Panc1 (cell line): ENCODE measurements around the gene MOXD1. TPM values are rescaled to one million over a fixed set of nuclear protein-coding genes. Genes with fewer than 3 reads are reported as not detected.

Experiments used
- ATAC-seq: fragments of 200-7000 bp; cut with Tn5 transposase; 2 replicates; pipeline ENCODE4 v1.9.1; 2020; ENCODE audit warnings: mild to moderate bottlenecking, moderate library complexity
- BruUV-seq: library from RNA; stranded (reverse); fragments of 400-500 nt; replicated peaks from 2 replicates; lab custom pipeline; 2021; lab: Mats Ljungman, UMichigan
- CTCF ChIA-PET: fragments of 300-600 bp; sonication (Branson Sonifier 250); formaldehyde crosslinking; loops from one replicate; lab custom pipeline; 2022; ENCODE audit warnings: antibody characterized with exemption; lab: Charles Lee
- POLR2A ChIA-PET: fragments of 300-600 bp; sonication (Branson Sonifier 250); formaldehyde crosslinking; loops from one replicate; lab custom pipeline; 2022; ENCODE audit warnings: antibody characterized with exemption; lab: Charles Lee
- DNase-seq: peaks from one replicate; pipeline ENCODE4 v3.0.0-alpha.2; 2010; ENCODE audit warnings: low read depth, low spot score
- H3K27ac ChIP-seq: 2 replicates; pipeline ENCODE4 v1.5.1; 2011; ENCODE audit warnings: mild to moderate bottlenecking, low read length, inconsistent platforms
- H3K27me3 ChIP-seq: fragments of 200-500 bp; sonication (Bioruptor generic); 2 replicates; pipeline ENCODE4 v1.6.0; 2014; ENCODE audit warnings: low read length, inconsistent platforms; ENCODE audit not compliant: control insufficient read depth, insufficient read depth
- H3K36me3 ChIP-seq: fragments of 200-500 bp; sonication (Bioruptor generic); 2 replicates; pipeline ENCODE4 v1.5.1; 2014; ENCODE audit warnings: inconsistent platforms, mild to moderate bottlenecking, low read length, moderate library complexity; ENCODE audit not compliant: control insufficient read depth, insufficient read depth
- H3K4me1 ChIP-seq: 2 replicates; pipeline ENCODE4 v1.5.1; 2011; ENCODE audit warnings: inconsistent platforms, mild to moderate bottlenecking, low read length, moderate library complexity; ENCODE audit not compliant: control insufficient read depth, insufficient read depth
- H3K4me3 ChIP-seq, 2 experiments: 2 replicates each; pipeline ENCODE4 v1.5.1; 2011 to 2012; ENCODE audit warnings: low read depth in 2 of 2, low read length in 2 of 2, mild to moderate bottlenecking in 2 of 2, inconsistent platforms in 1 of 2, moderate library complexity in 1 of 2
- H3K9me3 ChIP-seq: fragments of 200-500 bp; sonication (Bioruptor generic); 2 replicates; pipeline ENCODE4 v1.5.1; 2014; ENCODE audit warnings: low read depth, mild to moderate bottlenecking, inconsistent platforms, low read length, moderate library complexity; ENCODE audit not compliant: control insufficient read depth, insufficient read depth
- CTCF ChIP-seq: fragments of 450-650 bp; IDR thresholded peaks from 2 replicates; pipeline ENCODE4 v1.5.1; 2017; ENCODE audit warnings: mild to moderate bottlenecking
- POLR2AphosphoS5 ChIP-seq: IDR thresholded peaks from 2 replicates; pipeline ENCODE4 v1.6.1; 2012; ENCODE audit warnings: mild to moderate bottlenecking, low read depth, low read length, moderate library complexity
- REST ChIP-seq, 2 experiments: IDR thresholded peaks; 2 replicates each; pipeline ENCODE4 v1.6.1; 2011 to 2012; ENCODE audit warnings: low read depth in 2 of 2, control low read depth in 1 of 2, low read length in 1 of 2, mild to moderate bottlenecking in 1 of 2, moderate library complexity in 1 of 2; ENCODE audit not compliant: insufficient read depth in 1 of 2
- SIN3A ChIP-seq: IDR thresholded peaks from 2 replicates; pipeline ENCODE4 v1.6.1; 2012; ENCODE audit warnings: low read depth, mild to moderate bottlenecking, low read length, moderate library complexity, borderline replicate concordance; ENCODE audit not compliant: insufficient read depth
- TCF7L2 ChIP-seq: IDR thresholded peaks from 2 replicates; pipeline ENCODE4 v1.6.1; 2011; ENCODE audit warnings: mild to moderate bottlenecking, low read depth, low read length, inconsistent platforms
- in situ Hi-C: cut with HindIII; loops from 2 replicates; pipeline ENCODE4 v1.10.0; 2016; ENCODE audit warnings: low sequenced_read_pairs, low pct_unique_long_range_greater_than_20kb
- intact Hi-C: fragments of 100-400 bp; cut with micrococcal nuclease; formaldehyde crosslinking; loops from one replicate; pipeline ENCODE4 v1.10.0; 2022; ENCODE audit not compliant: unreplicated experiment
- total RNA-seq: library from RNA; stranded (reverse); gene quantifications from one replicate; pipeline ENCODE4 v1.2.1, GENCODE V29; 2021; ENCODE audit not compliant: unreplicated experiment

Gene MOXD1
- total RNA-seq, 1 experiment from 2014 or later = 0.21 TPM

GRCh38 chr6:132282696-132283095 lies 118.6 kb downstream of the MOXD1 start:
- H3K36me3 ChIP-seq = no peaks in the 10 kb centered on the region
- no peak for DNase-seq
- ATAC-seq = no peak
- no peaks in the 10 kb centered on the region for H3K9me3 ChIP-seq
- no peaks in the 10 kb centered on the region for H3K4me1 ChIP-seq
- H3K27ac ChIP-seq = no peak overlapping the region
- intact Hi-C loops = no loop called here
- ChIA-PET POLR2A (no interaction called here), CTCF (no interaction called here)
- in situ Hi-C loops = no loop called here
- H3K4me3 ChIP-seq = no peak overlapping the region
- BruUV-seq = no TSS peak
- no peaks in the 10 kb centered on the region; the same call in 1 of the 2 replicates for H3K27me3 ChIP-seq
- TF ChIP-seq CTCF = no peak
- no peak for TF ChIP-seq TCF7L2
- no peak for TF ChIP-seq SIN3A
- no peak for TF ChIP-seq POLR2AphosphoS5
- TF ChIP-seq REST (IDR thresholded peaks at IDR 0.05; ENCODE audit: insufficient read depth in 1 of 2, low read depth in 2 of 2, low read length in 1 of 2) = no peak

- H3K4me3 ChIP-seq = no peak overlapping the region
- H3K27me3 ChIP-seq = no peaks in the 10 kb centered on the region
- DNase-seq (no peak), ATAC-seq (no peak)
- POLR2A ChIA-PET = no interaction called here
- H3K9me3 ChIP-seq = no peaks in the 10 kb centered on the region
- intact Hi-C loops (no loop called here), in situ Hi-C loops (no loop called here)
- H3K27ac ChIP-seq = no peak overlapping the region
- BruUV-seq = no TSS peak
- H3K36me3 ChIP-seq = no peaks in the 10 kb centered on the region
- no peaks in the 10 kb centered on the region for H3K4me1 ChIP-seq
- no peak for TF ChIP-seq SIN3A
- no peak for TF ChIP-seq CTCF
- TF ChIP-seq POLR2AphosphoS5 = no peak
- no peak for TF ChIP-seq TCF7L2
- no peak for TF ChIP-seq REST (IDR thresholded peaks at IDR 0.05; ENCODE audit: insufficient read depth in 1 of 2, low read depth in 2 of 2, low read length in 1 of 2)
- CTCF ChIA-PET = interaction anchor here (0.5 to 2.9 kb wide), 20 partner anchors 8 to 491 kb away, joined by 3 to 32 read pairs (median 4); no protein-coding TSS in a partner anchor
Observed at GRCh38 chr6:132280436-132280835, 120.8 kb downstream of the MOXD1 start.
